Hematopoietic multipotent progenitor cell treated with erythropoietin and hydrocortisone succinate and interleukin-3 and kit ligand, for 6 days (in vitro differentiated cells): Measurements from ENCODE around the gene ACVR1.
"Not testable (repeated sequence)": the region's sequence is repeated elsewhere in the genome, so short reads cannot be mapped to it uniquely, and the experiment has no call there.

Experiments used
- DNase-seq: peaks from one replicate; pipeline ENCODE4 v3.0.0-alpha.2; 2015

Gene ACVR1

GRCh38 chr2:157849591-157849990 is 26.5 kb downstream of the ACVR1 start:
- DNase-seq = no peak

DNA sequence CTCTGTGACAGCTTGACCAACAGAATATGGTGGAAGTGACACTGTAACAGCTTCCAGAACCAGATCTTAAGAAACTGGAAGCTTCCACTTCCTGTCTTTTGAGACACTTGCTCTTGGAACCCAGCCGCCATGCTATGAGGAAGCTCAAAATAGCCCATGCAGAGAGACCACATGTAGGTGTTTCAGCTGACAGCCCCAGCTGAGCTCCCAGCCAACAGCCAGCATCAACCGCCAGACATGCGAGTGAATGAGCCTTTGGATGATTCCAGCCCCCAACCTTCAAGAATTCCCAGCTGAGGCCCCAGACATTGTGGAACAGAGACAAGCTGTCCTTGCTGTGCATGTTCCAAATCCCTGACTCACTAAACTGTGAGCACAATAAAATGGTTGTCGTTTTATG is 27.9 kb downstream of the ACVR1 start:
- no peak for DNase-seq

- DNase-seq = no peak
Observed at GRCh38 chr2:157845081-157845480, 31.0 kb downstream of the ACVR1 start.

DNA sequence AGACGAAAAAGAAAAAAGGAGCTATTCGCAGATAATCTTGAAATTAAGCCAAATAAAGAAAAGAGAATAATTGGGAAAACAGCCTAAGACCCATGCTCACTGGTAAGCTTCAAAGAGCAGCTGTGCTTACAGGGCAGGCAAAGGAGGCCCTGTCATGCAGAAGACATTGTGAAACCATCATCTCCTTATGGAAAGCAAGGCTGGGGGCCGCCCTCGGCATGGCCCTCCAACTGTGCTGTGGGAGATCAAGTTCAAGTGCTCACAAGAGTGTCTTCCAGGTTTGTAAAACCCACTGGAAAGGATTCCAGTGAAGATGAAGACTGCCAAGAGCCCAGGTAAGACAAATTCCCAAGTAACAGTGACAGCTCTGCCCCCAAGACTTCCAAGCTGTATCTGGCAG is 32.2 kb downstream of the ACVR1 start:
- DNase-seq = no peak

- no peak for DNase-seq
Observed at GRCh38 chr2:157843081-157843480, 33.0 kb downstream of the ACVR1 start.

GRCh38 chr2:157842106-157842879 is 33.8 kb downstream of the ACVR1 start:
- DNase-seq = no peak

DNA sequence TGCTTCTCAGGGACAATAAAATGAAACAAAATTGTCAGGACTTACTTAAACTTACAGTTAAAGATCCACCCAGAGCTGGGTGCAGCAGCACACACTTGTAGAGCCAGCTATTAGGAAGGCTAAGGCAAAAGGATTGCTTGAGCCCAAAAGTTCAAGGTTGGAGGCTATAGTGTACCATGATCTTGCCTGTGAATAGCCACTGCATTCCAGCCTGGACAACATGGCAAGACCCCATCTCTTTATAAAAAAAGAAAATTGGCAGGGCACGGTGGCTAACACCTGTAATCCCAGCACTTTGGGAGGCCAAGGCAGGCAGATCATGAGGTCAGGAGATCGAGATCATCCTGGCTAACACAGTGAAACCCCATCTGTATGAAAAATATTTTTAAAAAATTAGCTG is 34.6 kb downstream of the ACVR1 start:
- no peak for DNase-seq

DNA sequence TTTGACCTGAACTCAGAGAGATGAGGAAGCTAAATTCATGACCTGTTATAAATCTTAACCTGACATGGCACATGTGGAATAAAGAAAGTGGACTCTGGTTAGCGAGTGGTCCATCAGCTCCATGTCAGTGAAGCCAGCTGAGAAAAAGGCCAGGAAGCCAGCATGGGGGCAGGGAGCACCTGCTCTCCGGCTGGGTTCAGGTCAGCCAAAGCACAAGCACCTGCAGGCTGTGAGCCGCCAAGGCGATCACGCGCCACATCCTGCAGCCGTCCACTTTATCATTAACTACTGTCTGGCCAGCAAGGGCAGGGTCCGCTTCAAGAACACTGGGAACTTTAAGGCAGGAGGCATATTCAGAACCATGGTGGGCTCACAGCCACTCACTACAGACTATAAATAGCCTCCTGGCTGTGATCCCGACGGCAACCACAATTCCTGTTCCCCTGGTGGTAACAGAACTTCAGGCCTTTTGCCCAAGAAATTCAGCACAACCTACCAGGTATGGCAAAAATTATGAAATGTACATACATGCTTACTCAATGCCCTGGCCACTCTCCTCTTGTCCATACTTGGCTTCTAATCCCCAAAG is 35.5 kb downstream of the ACVR1 start:
- DNase-seq = peak; percentile 23

GRCh38 chr2:157839822-157840221 is 36.3 kb downstream of the ACVR1 start:
- no peak for DNase-seq

- no peak for DNase-seq
Observed at GRCh38 chr2:157839162-157839801, 36.8 kb downstream of the ACVR1 start.

GRCh38 chr2:157838442-157839161 is 37.5 kb downstream of the ACVR1 start:
- peak; percentile 78 for DNase-seq

DNA sequence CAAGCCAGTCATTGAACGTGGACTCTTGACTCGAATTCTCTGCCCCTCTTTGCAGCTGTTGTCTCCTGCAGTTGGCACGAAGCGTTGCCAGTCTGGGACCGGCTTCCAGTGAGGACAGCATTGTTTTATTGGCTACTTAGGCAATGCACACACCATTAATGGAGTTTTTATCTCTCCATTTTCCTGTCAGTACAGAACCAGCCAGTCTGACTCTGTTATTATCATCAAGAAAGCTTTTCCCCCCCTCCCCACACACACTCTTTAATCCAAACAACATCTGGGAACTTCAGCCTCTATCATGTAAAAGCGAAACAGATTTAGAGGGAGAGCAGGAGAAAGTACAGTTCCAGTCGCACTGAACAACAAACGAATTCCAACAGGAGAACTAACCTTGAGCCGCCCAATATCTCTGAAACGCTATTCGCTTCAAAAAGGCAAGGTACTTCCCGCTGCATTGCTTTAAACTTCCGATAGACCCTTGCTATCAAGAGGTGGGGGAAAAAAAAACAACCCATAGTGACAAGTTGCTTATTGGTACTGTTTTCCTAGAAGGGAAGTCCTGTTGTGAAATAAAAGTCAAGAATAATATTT is 38.2 kb downstream of the ACVR1 start:
- DNase-seq = peak; percentile 45

DNA sequence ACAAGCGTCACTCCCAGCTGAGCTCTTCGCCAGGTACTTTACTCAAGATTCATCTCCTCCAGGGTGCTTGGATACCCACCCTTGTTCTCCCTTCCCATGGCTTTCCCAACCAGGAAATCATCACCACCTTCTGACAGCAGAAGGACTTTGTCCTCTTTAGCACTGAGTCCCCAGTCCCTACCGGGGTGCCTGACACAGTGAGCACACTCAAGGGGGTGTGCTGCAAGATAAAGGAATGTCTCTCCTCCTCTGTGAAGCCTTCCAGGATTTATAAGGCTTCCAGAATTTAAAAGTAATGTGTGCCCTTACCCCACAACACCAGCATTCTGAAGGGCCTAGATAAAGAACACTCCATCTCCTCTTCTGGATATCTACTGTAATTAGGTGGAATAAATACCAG is 39.6 kb downstream of the ACVR1 start:
- no peak for DNase-seq

GRCh38 chr2:157835425-157835824 is 40.7 kb downstream of the ACVR1 start:
- no peak for DNase-seq

DNA sequence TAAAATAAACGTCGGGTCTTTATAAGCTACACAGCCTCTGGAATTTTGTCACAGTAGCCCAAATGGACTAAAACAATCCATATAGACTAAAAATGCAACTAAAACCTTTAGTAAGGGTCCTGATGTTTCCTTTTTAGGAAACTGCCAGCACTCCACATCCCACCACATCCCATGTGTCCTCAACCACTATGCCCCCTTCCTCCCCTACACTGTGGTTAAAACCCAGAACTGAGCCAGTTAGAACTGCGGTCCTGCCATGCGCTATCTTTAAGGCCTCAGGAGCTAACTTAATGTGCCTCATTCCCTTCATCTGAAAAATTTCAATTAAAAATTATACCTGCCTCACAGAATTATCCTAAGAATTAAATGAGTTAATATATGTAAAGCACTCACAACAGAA is 41.1 kb downstream of the ACVR1 start:
- no peak for DNase-seq

DNA sequence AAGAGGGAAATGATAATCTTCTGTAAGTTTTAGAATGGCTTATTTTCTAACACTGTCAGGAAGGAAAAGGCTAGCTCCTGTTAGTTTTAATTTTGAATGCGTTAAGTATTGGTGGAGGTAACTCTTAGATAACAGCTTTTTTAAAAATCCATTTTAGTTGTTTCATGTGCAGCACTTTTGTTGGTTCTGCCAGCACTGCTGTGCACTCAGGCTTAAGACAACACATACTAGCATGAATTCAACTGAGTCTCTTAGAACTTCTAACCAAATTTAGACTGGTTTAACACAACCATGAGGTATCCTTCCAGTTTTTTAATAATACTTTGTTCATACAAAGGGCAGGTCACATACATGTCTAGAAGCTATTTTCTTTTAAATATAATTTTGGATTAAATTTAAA is 42.4 kb downstream of the ACVR1 start:
- no peak for DNase-seq

GRCh38 chr2:157831573-157832315 is 44.4 kb downstream of the ACVR1 start:
- no peak for DNase-seq

- no peak for DNase-seq
Observed at GRCh38 chr2:157830696-157831570, 45.2 kb downstream of the ACVR1 start.

- no peak for DNase-seq
Observed at GRCh38 chr2:157830266-157830665, 45.9 kb downstream of the ACVR1 start.

- no peak for DNase-seq
Observed at GRCh38 chr2:157827377-157827776, 48.8 kb downstream of the ACVR1 start.

DNA sequence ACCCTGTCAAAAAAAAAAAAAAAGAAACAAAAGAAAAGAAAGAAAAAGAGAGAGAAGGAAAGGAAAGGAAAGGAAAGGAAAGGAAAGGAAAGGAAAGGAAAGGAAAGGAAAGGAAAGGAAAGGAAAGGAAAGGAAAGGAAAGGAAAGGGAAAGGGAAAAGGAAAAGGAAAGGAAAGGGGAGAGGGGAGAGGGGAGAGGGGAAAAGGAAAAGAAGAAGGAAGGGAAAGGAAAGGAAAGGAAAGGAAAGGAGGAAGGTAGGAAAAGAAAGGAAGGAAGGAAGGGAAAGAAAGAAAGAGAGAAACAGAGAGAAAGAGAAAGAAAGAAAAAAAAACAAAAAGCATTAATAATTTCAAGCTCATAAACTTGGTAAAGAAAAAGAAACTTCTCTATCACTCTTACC is 49.5 kb downstream of the ACVR1 start:
- not testable (repeated sequence) for DNase-seq
